Glutamatergic neuron (in vitro differentiated cells): Measurements from ENCODE around the gene TNS3. TPM values are rescaled to one million over a fixed set of nuclear protein-coding genes. Genes with fewer than 3 reads are reported as not detected.

Source experiments
- DNase-seq: peaks from one replicate; pipeline ENCODE4 v3.0.0; 2022
- H3K27ac Mint-ChIP-seq: one replicate; pipeline ENCODE4 v1.8.0; 2020; ENCODE audit warnings: mild to moderate bottlenecking, mixed read lengths, inconsistent platforms; ENCODE audit not compliant: unreplicated experiment
- H3K27me3 Mint-ChIP-seq: one replicate; pipeline ENCODE4 v1.8.0; 2020; ENCODE audit warnings: mild to moderate bottlenecking, moderate library complexity, mixed read lengths, inconsistent platforms; ENCODE audit not compliant: unreplicated experiment
- H3K36me3 Mint-ChIP-seq: one replicate; pipeline ENCODE4 v1.8.0; 2020; ENCODE audit warnings: mild to moderate bottlenecking, mixed read lengths, inconsistent platforms; ENCODE audit not compliant: unreplicated experiment
- H3K4me1 Mint-ChIP-seq: one replicate; pipeline ENCODE4 v1.8.0; 2020; ENCODE audit warnings: mild to moderate bottlenecking, low read depth, mixed read lengths, inconsistent platforms; ENCODE audit not compliant: unreplicated experiment
- H3K4me3 Mint-ChIP-seq: one replicate; pipeline ENCODE4 v1.8.0; 2020; ENCODE audit warnings: mild to moderate bottlenecking, mixed read lengths, inconsistent platforms; ENCODE audit not compliant: unreplicated experiment
- H3K9me3 Mint-ChIP-seq: one replicate; pipeline ENCODE4 v1.8.0; 2020; ENCODE audit warnings: mild to moderate bottlenecking, moderate library complexity, mixed read lengths, inconsistent platforms; ENCODE audit not compliant: unreplicated experiment
- CTCF ChIP-seq: fragments of 200-600 bp; sonication (generic); IDR thresholded peaks from one replicate; pipeline ENCODE4 v1.5.0; 2021; ENCODE audit not compliant: partially characterized antibody, unreplicated experiment
- total RNA-seq: library from RNA; stranded (reverse); fragmentation: NEBNext Ultra II Directional; extraction: Animal tissue kit (Norgen Biotek cat#: 25700); gene quantifications from one replicate; pipeline ENCODE4 v1.2.1, GENCODE V29; 2021; ENCODE audit not compliant: unreplicated experiment

TNS3 gene
- total RNA-seq, 1 donor from 2014 or later, result 3.8 TPM

GRCh38 chr7:47454974-47455871, 126.7 kb downstream of the TNS3 start:
- H3K27ac Mint-ChIP-seq, result no peak overlapping the region

DNA sequence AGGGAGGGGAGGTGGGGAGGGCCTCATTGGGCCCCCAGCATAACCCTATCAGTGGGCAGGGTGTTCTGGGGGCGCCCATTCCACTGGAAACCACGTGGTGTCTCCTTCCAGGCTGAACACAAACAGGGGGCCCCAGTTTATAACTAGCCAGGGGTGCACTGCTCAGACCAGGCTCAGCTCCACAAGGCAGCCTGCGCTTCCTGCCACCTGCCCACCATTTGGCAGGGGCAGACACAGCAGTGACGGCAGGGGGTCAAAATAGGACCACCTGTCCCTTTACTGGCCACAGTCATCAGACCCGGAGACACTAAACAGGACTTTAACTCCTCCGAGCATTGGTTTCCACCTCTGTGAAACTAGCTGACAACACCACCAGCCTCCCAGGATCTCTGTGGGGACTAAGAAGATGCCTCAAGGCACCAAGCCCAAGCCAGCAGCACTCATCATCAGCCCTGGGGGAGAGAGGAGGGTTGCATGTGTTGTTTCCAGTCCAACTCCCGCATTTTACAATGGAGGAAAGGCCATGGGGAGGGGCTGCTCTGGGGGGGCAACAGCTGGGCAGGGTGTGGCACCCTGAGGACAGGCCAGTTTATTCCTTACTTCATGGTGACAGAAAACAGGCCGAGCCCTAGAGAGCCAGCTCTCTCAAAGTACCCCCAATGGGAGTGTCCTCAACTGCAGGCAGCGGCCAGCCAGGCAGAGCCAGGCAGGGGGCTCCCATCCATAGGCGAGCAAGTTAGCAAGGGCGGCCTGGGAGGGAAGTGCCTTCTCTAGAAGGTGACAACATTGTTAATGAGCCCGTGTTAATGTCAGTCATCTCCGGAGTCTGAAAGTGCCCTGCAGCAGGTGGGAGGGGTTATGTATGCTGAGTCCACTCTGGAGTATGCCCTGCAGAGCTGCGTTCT, 127.6 kb downstream of the TNS3 start:
- H3K27me3 Mint-ChIP-seq, result peaks cover 3% of the 10 kb centered on the region
- H3K4me3 Mint-ChIP-seq, result no peak overlapping the region
- TF ChIP-seq CTCF, result no peak
- DNase-seq, result no peak
- H3K4me1 Mint-ChIP-seq, result peaks cover 24% of the 10 kb centered on the region
- H3K27ac Mint-ChIP-seq, result no peak overlapping the region
- no peaks in the 10 kb centered on the region for H3K36me3 Mint-ChIP-seq
- peaks cover 6% of the 10 kb centered on the region for H3K9me3 Mint-ChIP-seq

More at GRCh38 chr7:47454974-47455871, 126.7 kb downstream of the TNS3 start:
- no peak for TF ChIP-seq CTCF
- Mint-ChIP-seq H3K27me3 (peaks cover 3% of the 10 kb centered on the region), H3K4me3 (no peak overlapping the region), H3K9me3 (peaks cover 6% of the 10 kb centered on the region), H3K4me1 (peaks cover 24% of the 10 kb centered on the region), H3K36me3 (no peaks in the 10 kb centered on the region)
- no peak for DNase-seq

- Mint-ChIP-seq H3K36me3 (no peaks in the 10 kb centered on the region), H3K27me3 (peaks cover 3% of the 10 kb centered on the region), H3K4me3 (no peak overlapping the region), H3K9me3 (peaks cover 8% of the 10 kb centered on the region), H3K4me1 (peaks cover 24% of the 10 kb centered on the region), H3K27ac (no peak overlapping the region)
- TF ChIP-seq CTCF, result no peak
- no peak for DNase-seq
Observed at GRCh38 chr7:47453093-47454061, 128.5 kb downstream of the TNS3 start.

DNA sequence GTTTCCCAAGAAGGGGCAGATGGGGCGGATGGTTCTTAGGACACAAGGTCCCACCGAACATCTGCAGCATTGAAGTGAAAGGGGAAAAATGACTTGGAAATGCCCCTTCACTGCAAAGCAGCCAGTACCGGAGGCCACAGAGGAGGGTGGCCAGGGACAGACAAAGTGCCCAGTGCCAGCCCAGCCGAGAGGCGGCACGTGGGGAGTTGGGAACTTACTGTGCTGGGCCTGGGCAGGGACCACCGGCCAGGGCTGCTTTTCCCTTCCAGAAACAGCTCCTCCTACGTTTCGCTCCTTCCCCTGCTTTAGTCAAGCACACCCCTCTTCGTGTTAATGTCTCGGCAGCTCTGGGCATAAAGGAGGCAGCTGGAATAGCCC, 129.2 kb downstream of the TNS3 start:
- Mint-ChIP-seq H3K27ac (no peak overlapping the region), H3K9me3 (peaks cover 9% of the 10 kb centered on the region)

More for the DNA sequence above, 129.2 kb downstream of the TNS3 start:
- no peak for DNase-seq
- no peak for TF ChIP-seq CTCF
- H3K36me3 Mint-ChIP-seq, result no peaks in the 10 kb centered on the region
- peaks cover 20% of the 10 kb centered on the region for H3K4me1 Mint-ChIP-seq
- no peak overlapping the region for H3K4me3 Mint-ChIP-seq
- peaks cover 3% of the 10 kb centered on the region for H3K27me3 Mint-ChIP-seq
